ENCODE results near the gene RAB31. TPM values are rescaled to one million over a fixed set of nuclear protein-coding genes. Genes with fewer than 3 reads are reported as not detected.

The RAB31 gene
- polyA plus RNA-seq, 3 donors from 2014 or later, result 5.3 to 28.0 (median 19.3) TPM

- H3K27ac Mint-ChIP-seq, result no peak overlapping the region
- H3K36me3 Mint-ChIP-seq, result no peaks in the 10 kb centered on the region
- H3K4me1 Mint-ChIP-seq, result no peaks in the 10 kb centered on the region
- DNase-seq, result no peak
- no peaks in the 10 kb centered on the region for H3K9me3 Mint-ChIP-seq
- H3K4me3 Mint-ChIP-seq, result no peak overlapping the region
- peaks cover 2 to 30% (median 6%) of the 10 kb centered on the region in 3 donors for H3K27me3 Mint-ChIP-seq (ENCODE audit: low read depth in 3 of 3)
These were observed 198.4 kb downstream of the RAB31 start for GRCh38 chr18:9906481-9906880.

GRCh38 chr18:9907867-9908266 is 199.8 kb downstream of the RAB31 start:
- Mint-ChIP-seq H3K36me3 (no peaks in the 10 kb centered on the region), H3K4me3 (no peak overlapping the region), H3K27ac (no peak overlapping the region), H3K27me3 (ENCODE audit: low read depth in 3 of 3) (peaks cover 2 to 28% (median 6%) of the 10 kb centered on the region in 3 donors), H3K9me3 (no peaks in the 10 kb centered on the region), H3K4me1 (peaks cover 2 to 3% of the 10 kb centered on the region in 2 donors)
- DNase-seq, result no peak

DNA sequence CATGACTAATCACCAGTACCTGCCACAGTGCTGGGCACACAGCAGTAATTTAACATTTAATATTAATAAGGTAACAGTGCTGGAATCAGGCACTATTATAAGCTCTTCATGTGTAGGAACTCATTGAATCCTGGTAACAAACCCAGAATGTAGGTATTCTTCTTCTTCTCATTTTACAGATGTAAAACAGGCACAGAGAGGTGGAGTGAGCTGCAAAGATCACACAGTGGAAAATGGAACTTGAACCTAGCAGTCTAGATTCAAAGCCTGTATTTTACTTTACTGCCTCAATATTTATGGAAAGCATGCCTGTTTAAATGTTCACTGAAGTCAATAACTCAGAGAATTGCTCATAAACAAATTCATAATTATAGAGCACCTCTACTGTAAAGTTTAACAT is 202.0 kb downstream of the RAB31 start:
- no peak overlapping the region for H3K27ac Mint-ChIP-seq
- no peak for DNase-seq
- H3K36me3 Mint-ChIP-seq, result no peaks in the 10 kb centered on the region
- H3K4me3 Mint-ChIP-seq, result no peak overlapping the region
- no peaks in the 10 kb centered on the region for H3K9me3 Mint-ChIP-seq
- H3K4me1 Mint-ChIP-seq, result peaks cover 9 to 13% of the 10 kb centered on the region in 2 donors
- peaks cover 6 to 32% (median 14%) of the 10 kb centered on the region in 3 donors for H3K27me3 Mint-ChIP-seq (ENCODE audit: low read depth in 3 of 3)

- Mint-ChIP-seq H3K4me3 (no peak overlapping the region), H3K4me1 (peaks cover 15 to 19% of the 10 kb centered on the region in 2 donors), H3K27ac (no peak overlapping the region), H3K36me3 (no peaks in the 10 kb centered on the region), H3K9me3 (no peaks in the 10 kb centered on the region), H3K27me3 (ENCODE audit: low read depth in 3 of 3) (peaks cover 7 to 34% (median 17%) of the 10 kb centered on the region in 3 donors)
- no peak for DNase-seq
These were observed 202.6 kb downstream of the RAB31 start for GRCh38 chr18:9910661-9911060.

GRCh38 chr18:9911226-9911625 is 203.1 kb downstream of the RAB31 start:
- DNase-seq, result no peak
- Mint-ChIP-seq H3K27me3 (ENCODE audit: low read depth in 3 of 3) (peaks cover 7 to 30% (median 17%) of the 10 kb centered on the region in 3 donors), H3K4me3 (no peak overlapping the region), H3K4me1 (peaks cover 21 to 25% of the 10 kb centered on the region in 2 donors), H3K9me3 (peaks cover 0 to under 1% (median 0%) of the 10 kb centered on the region in 6 donors), H3K36me3 (no peaks in the 10 kb centered on the region), H3K27ac (peak overlapping the region in 1 of 6 donors; percentile 29)

Other genes with a start within 250 kb of the RAB31 start
- gene RALBP1, start 232.8 kb upstream of the RAB31 start, polyA plus RNA-seq, result 10 to 100 TPM; 47.8 to 71.2 (median 50.1) TPM
- gene PPP4R1, start 93.7 kb upstream of the RAB31 start, polyA plus RNA-seq, result 10 to 100 TPM; 12.0 to 17.0 (median 14.3) TPM
- not detected for gene TXNDC2, start 177.7 kb downstream of the RAB31 start, polyA plus RNA-seq
- 100 to 1,000 TPM; 187 to 252 (median 235) TPM for gene VAPA, start 205.7 kb downstream of the RAB31 start, polyA plus RNA-seq

Measured in immature natural killer cell (primary cell).